Amygdala (tissue), 56 donors: ENCODE data around the gene ZNF385B.
"Not testable (repeated sequence)": the region's sequence is repeated elsewhere in the genome, so short reads cannot be mapped to it uniquely, and the experiment has no call there.

Experiments used
- DNase-seq, 56 donors: peaks; one replicate each; lab custom pipeline; 2025; lab: John Stamatoyannopoulos, UW

Gene ZNF385B

GRCh38 chr2:179525340-179525739, 336.1 kb downstream of the ZNF385B start:
- no peak for DNase-seq

DNA sequence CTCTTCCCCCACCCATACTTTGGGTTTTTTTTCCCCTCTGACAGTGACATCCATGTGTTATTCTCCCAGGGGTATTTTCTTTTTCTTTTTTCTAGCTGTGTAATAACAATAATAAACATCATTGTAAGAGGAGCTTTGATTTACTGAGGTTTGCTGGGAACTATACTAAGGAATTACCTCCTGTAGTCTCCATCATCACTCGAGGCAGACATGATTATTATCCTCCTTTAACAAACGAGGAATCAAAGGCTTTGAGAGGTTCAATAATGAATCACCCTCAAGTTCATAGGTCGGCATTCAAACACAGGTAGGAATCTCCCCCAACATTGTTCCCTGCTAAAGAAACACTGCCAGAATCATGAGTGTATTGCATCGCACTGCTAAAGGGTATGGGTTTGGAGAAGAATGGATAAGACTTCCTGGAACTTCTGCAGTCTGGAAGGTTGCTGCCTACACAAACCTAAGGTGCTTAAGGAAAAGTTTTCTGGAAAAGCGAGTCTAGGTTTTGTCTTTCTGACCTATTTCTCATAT, 336.5 kb downstream of the ZNF385B start:
- DNase-seq, result no peak

DNA sequence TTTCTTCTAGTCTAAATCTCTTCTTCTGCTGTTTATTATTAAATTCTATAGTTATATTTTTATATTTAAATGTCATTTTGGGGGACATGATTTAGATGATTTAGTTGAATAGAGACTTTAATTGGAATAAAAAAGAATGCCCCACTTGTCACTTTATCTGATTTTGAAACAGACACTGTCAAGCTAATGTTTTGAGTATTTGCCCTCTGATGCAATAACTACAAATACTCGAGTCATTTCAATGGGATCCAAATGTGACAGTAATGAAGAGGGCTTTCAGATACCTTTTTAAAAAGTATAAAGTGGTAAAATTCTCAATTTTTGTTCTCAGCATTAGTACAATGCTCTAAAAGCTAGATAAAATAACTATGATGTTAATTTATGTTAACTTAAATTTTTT, 339.5 kb downstream of the ZNF385B start:
- no peak for DNase-seq

- DNase-seq, result no peak
Observed at GRCh38 chr2:179518830-179519229, 342.6 kb downstream of the ZNF385B start.

DNA sequence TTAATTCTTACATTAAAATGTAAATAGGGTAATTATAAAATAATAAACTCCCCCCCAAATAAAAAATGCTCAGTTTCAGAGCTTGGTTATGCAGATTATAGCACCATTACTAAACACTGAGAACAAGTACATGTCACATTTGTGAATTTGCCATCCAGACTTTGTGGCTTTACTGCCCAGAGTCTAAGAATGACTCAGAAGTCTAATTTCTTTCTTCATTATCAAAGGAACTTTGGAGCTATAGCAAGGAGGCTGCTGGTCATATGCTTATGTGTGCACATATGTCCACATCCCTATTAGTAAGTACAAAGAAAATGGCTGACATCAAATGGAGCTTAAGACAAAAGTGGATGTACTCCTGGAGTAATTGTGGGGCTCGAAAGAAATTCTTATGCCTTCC, 348.2 kb downstream of the ZNF385B start:
- DNase-seq, result no peak

- DNase-seq, result no peak
Observed at GRCh38 chr2:179512281-179513035, 349.0 kb downstream of the ZNF385B start.

- no peak for DNase-seq
Observed at GRCh38 chr2:179511105-179511789, 350.2 kb downstream of the ZNF385B start.

- no peak for DNase-seq
Observed at GRCh38 chr2:179495315-179495714, 366.1 kb downstream of the ZNF385B start.

DNA sequence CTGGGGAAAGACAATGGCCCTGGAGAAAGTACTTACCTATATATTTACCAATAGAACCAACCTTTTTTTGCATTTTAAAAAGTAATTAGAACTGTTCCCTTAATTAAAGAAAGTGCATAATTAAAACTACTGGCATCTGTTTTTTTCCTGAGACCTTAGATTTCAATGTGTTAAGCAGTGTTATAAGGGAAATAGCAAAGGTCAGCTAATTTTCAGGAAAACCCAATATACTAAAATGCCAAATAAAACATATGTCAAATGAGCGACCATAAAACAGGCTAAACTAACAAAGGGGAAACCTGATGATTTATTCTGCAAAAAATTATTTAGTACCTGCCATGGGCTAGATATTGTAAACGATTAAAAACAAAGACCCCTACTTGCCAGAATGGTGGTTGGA, 372.8 kb downstream of the ZNF385B start:
- no peak for DNase-seq

GRCh38 chr2:179487010-179487731, 374.2 kb downstream of the ZNF385B start:
- DNase-seq, result no peak

DNA sequence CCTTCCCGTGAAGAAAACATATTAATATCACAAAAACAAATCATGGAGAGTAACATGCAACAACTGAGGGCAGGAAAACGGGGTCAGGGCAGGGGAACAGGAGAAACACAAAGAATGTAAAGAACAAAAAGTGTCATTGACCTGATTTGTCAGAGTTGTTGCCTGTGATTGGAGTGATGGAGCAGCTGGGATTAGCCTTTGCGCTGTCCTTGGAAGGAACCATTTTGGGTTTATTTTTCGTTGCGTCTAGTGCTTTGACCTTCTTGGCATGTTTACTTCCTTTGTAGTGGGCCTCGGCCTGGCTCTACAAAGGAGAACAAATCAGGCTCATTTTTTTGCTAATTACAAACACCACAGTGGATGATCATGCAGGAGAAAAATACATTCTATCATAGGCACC, 378.3 kb downstream of the ZNF385B start:
- no peak for DNase-seq

DNA sequence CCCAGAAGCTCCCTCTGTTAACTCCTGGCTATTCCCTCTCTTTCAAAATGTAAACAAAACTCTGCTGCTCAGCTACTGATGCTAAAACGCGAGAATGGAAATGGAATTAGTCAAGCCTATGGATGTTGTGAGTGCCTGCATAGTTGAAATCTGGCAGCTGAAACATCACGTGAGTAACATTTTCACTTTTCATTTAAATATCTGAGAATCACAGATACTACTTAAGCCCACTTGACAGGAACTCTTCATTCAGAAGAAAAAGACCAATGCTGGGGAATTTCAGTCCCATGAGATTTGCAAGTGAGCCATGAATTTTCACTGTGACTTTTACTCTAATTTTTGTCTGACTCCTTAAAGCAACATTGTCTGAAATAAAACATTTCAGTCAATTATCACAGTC, 381.5 kb downstream of the ZNF385B start:
- no peak for DNase-seq

- DNase-seq, result no peak
Observed at GRCh38 chr2:179478771-179479170, 382.6 kb downstream of the ZNF385B start.

- no peak for DNase-seq
Observed at GRCh38 chr2:179470992-179471391, 390.4 kb downstream of the ZNF385B start.

GRCh38 chr2:179470089-179470488, 391.3 kb downstream of the ZNF385B start:
- DNase-seq, result no peak

DNA sequence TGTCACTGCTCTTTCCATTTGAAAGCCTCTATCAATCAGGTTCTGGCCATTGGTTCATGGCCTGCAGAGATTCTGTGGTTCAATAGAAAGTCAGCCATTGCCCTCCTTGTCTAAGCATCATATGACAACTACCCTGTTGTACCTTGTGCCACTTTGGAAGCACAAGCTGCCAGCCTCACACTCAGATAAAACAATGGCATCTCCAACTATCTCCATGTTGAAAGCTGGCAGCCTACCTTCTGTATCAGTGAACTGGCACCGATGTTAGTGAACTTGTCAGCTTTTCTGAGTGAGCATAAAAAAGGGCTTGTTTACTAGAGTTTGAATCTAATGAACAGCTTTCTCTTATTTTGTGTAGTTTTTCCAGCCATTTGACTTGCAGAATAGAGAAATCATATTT, 393.5 kb downstream of the ZNF385B start:
- no peak for DNase-seq

GRCh38 chr2:179467111-179467510, 394.3 kb downstream of the ZNF385B start:
- DNase-seq, result no peak

- DNase-seq, result no peak
Observed at GRCh38 chr2:179461420-179461819, 400.0 kb downstream of the ZNF385B start.

DNA sequence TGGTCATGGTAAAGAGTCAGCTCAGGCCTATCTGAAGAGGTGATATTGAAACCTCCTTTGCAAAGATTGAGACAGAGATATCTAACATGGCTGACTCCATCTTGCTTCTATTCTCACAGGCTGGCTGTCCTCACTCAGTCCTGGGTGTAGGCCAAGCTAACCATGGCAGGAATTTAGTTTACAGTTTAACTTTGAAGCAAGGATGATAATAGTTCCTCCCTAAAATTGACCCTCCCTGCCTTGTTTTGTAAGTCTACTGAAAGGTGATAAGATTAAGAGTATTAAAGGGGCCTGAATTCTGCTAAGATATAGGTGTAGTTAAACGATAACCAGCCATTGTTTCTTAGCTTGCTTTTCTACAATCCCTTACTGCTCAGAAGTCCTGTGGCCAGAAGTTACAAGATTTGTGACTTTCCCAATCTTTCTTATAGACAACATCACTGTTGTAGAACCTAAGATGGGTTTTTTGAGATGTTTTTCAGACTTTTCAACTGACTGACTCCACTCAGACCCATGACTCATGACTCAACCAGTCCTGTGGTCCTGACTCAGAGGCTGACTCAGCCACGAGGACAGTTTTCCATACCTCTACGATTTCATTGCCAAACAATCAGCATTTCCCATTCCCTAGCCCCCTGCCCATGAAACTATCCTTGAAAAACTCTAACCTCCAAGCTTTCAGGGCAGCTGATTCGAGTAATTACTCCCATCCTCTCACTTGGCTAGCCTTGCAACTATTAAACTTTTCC, 401.1 kb downstream of the ZNF385B start:
- no peak for DNase-seq

DNA sequence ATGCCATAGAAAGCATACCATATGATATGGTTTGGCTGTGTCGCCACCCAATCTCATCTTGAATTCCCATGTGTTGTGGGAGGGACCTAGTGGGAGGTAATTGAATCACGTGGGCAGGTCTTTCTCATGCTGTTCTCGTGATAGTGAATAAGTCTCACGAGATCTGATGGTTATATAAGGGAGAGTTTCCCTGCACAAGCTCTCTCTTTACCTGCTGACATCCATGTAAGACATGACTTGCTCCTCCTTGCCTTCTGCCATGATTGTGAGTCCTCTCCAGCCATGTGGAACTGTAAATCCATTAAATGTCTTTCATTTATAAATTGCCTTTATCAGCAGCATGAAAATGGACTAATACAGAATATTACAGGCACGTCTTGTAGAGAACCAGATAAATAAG, 403.3 kb downstream of the ZNF385B start:
- DNase-seq, result not testable (repeated sequence)

DNA sequence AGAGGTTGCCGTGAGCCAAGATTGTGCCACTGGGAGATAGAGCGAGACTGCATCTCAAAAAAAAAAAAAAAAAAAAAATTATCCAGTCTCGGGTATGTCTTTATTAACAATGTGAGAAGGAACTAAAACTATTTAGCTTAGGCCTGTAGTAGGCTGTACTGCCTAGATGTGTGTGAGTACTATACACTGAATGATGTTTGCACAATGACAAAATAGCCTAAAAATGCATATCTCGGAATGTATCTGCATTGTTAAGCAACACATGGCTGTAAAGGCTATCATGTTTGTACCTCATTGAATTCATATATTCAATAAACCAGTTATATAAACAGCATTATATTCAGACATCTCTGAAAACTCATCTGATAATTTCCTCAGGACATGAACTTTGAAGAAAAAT, 405.6 kb downstream of the ZNF385B start:
- no peak for DNase-seq
